ENCODE measurements around the gene USP17L25.
"Not testable (repeated sequence)": the region's sequence is repeated elsewhere in the genome, so short reads cannot be mapped to it uniquely, and the experiment has no call there.

The USP17L25 gene, protein sequence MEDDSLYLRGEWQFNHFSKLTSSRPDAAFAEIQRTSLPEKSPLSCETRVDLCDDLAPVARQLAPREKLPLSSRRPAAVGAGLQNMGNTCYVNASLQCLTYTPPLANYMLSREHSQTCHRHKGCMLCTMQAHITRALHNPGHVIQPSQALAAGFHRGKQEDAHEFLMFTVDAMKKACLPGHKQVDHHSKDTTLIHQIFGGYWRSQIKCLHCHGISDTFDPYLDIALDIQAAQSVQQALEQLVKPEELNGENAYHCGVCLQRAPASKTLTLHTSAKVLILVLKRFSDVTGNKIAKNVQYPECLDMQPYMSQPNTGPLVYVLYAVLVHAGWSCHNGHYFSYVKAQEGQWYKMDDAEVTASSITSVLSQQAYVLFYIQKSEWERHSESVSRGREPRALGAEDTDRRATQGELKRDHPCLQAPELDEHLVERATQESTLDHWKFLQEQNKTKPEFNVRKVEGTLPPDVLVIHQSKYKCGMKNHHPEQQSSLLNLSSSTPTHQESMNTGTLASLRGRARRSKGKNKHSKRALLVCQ

DNA sequence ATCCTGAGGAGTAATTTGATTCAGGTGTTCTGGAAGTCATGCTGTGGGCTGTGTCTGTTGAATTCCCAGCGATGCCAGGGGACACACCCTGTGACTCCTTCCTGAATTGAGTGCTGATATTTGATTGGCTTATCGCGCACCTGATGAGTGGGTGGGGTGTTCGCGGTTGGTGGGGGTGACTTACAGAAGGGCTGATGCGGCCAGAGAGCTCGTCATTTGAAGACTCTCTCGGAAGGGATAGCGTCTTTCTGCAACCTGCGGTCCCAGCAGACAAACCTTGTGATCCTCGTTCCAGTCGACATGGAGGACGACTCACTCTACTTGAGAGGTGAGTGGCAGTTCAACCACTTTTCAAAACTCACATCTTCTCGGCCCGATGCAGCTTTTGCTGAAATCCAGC lies at the start of gene USP17L25:
Gene USP17L25 (plus strand): TSS at position 301 of the 400 bp plus-strand sequence. CDS start 0 bp downstream, at position 301.
- not testable (repeated sequence) for DNase-seq (ENCODE audit: low read depth)

DNA sequence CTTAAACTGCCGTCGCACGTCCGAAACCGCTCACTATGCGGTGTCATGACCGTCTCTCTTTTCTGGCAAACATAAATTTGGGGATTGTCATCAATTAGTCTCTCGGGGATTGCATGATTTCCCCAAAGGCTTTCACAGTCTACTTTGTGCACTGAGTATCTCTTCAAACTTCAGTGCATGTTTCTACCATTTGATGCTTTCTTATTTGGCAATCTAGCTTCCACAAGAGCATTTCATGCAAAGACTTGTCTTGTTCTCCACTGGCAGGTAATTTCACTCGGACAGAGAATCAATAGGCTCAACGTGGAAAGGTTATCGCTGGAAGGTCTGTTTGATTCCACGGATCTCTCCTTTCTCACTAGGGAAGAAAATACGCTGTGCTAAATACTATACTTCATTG lies 5.5 kb upstream of the USP17L25 start:
- DNase-seq (ENCODE audit: low read depth): not testable (repeated sequence)

DNA sequence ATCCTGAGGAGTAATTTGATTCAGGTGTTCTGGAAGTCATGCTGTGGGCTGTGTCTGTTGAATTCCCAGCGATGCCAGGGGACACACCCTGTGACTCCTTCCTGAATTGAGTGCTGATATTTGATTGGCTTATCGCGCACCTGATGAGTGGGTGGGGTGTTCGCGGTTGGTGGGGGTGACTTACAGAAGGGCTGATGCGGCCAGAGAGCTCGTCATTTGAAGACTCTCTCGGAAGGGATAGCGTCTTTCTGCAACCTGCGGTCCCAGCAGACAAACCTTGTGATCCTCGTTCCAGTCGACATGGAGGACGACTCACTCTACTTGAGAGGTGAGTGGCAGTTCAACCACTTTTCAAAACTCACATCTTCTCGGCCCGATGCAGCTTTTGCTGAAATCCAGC lies 4.8 kb upstream of the USP17L25 start, which contains the start of gene USP17L24:
Gene USP17L24 (plus strand): TSS at position 301 of the 400 bp plus-strand sequence. CDS start 0 bp downstream, at position 301.
- DNase-seq (ENCODE audit: low read depth): not testable (repeated sequence)

- not testable (repeated sequence) for DNase-seq (ENCODE audit: low read depth)
Observed at GRCh38 chr4:9334358-9334757, 4.6 kb downstream of the USP17L25 start, which contains the start of gene USP17L26. Gene USP17L26, plus strand, starts transcription at chr4:9334658. Its CDS starts 0 bp downstream, at chr4:9334658.

GRCh38 chr4:9339103-9339502 lies 9.4 kb downstream of the USP17L25 start, which contains the start of gene USP17L5:
Gene USP17L5, plus strand, starts transcription at chr4:9339403. Its CDS starts 0 bp downstream, at chr4:9339403.
- DNase-seq (ENCODE audit: low read depth): not testable (repeated sequence)

- not testable (repeated sequence) for DNase-seq (ENCODE audit: low read depth)
Observed at GRCh38 chr4:9343848-9344247, 14.1 kb downstream of the USP17L25 start, which contains the start of gene USP17L27. Gene USP17L27, plus strand, starts transcription at chr4:9344148. Its CDS starts 0 bp downstream, at chr4:9344148.

DNA sequence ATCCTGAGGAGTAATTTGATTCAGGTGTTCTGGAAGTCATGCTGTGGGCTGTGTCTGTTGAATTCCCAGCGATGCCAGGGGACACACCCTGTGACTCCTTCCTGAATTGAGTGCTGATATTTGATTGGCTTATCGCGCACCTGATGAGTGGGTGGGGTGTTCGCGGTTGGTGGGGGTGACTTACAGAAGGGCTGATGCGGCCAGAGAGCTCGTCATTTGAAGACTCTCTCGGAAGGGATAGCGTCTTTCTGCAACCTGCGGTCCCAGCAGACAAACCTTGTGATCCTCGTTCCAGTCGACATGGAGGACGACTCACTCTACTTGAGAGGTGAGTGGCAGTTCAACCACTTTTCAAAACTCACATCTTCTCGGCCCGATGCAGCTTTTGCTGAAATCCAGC lies 18.9 kb downstream of the USP17L25 start, which contains the start of gene USP17L28:
Gene USP17L28 (plus strand): TSS at position 301 of the 400 bp plus-strand sequence. CDS start 0 bp downstream, at position 301.
- DNase-seq (ENCODE audit: low read depth): not testable (repeated sequence)

- not testable (repeated sequence) for DNase-seq (ENCODE audit: low read depth)
Observed at GRCh38 chr4:9350866-9351265, 21.2 kb downstream of the USP17L25 start.

GRCh38 chr4:9353338-9353737 lies 23.6 kb downstream of the USP17L25 start, which contains the start of gene USP17L29:
Gene USP17L29, plus strand, starts transcription at chr4:9353638. Its CDS starts 0 bp downstream, at chr4:9353638.
- DNase-seq (ENCODE audit: low read depth): not testable (repeated sequence)

DNA sequence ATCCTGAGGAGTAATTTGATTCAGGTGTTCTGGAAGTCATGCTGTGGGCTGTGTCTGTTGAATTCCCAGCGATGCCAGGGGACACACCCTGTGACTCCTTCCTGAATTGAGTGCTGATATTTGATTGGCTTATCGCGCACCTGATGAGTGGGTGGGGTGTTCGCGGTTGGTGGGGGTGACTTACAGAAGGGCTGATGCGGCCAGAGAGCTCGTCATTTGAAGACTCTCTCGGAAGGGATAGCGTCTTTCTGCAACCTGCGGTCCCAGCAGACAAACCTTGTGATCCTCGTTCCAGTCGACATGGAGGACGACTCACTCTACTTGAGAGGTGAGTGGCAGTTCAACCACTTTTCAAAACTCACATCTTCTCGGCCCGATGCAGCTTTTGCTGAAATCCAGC lies 33.1 kb downstream of the USP17L25 start, which contains the start of gene USP17L30:
Gene USP17L30 (plus strand): TSS at position 301 of the 400 bp plus-strand sequence. CDS start 0 bp downstream, at position 301.
- not testable (repeated sequence) for DNase-seq (ENCODE audit: low read depth)

DNA sequence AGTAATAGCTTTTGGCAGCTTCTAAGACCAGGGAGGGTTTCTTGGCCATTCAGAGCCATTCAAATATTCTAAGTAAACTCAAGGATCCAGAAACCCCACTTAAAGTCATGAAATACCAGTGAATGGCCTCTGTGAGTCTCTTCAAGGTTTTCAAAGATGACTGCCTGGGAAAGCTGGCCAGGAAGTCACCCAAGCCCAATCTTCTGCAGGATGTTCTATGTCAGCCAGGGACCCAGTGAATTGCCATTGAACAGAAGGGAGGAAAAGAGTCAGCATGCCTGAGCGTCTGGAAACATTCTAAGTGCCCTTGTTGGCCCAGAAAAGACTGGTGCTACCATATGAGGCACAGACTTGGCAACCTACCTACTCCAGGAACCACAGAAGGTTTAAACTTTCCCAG lies 50.2 kb downstream of the USP17L25 start:
- DNase-seq (ENCODE audit: low read depth): not testable (repeated sequence)
